Measurements from ENCODE around the gene CTXN1.

GRCh38 chr19:7968796-7969554 is 43.0 kb upstream of the CTXN1 start:
- TF ChIP-seq CTCF (conservative IDR thresholded peaks at IDR 0.05; ENCODE audit: low read depth, low read length) (no peak), EZH2 (IDR thresholded peaks at IDR 0.05; ENCODE audit: borderline replicate concordance, low read depth, low read length, poor library complexity, severe bottlenecking) (no peak)
